HEK293 (cell line): Measurements from ENCODE around the gene CHCHD5.

Source experiments
- CTCF ChIA-PET: fragments of 350-600 bp; formaldehyde crosslinking; extraction: SDS; loops from one replicate; lab custom pipeline; 2021; ENCODE audit warnings: antibody characterized with exemption; lab: Yijun Ruan, JAX
- POLR2A ChIA-PET: fragments of 300-600 bp; formaldehyde crosslinking; extraction: SDS; loops from one replicate; lab custom pipeline; 2020; ENCODE audit warnings: antibody characterized with exemption, inconsistent platforms; lab: Yijun Ruan, JAX
- H3K27ac ChIP-seq: fragments of 200-500 bp; sonication (Bioruptor generic); 2 replicates; pipeline ENCODE4 v1.5.1; 2014; ENCODE audit warnings: low read depth, low read length, control low read depth, inconsistent platforms; ENCODE audit errors: extremely low read depth
- H3K36me3 ChIP-seq, 2 experiments: fragments of 200-500 bp in 1 of 2; sonication (Bioruptor generic) in 1 of 2; 1 replicate in 1 of 2; 2 replicates in 1 of 2; pipeline ENCODE4 v1.5.1; 2014 to 2017; ENCODE audit warnings: inconsistent platforms in 2 of 2, low read length in 2 of 2; ENCODE audit not compliant: control insufficient read depth in 2 of 2, insufficient read depth in 1 of 2
- H3K4me1 ChIP-seq: fragments of 200-500 bp; sonication (Bioruptor generic); 2 replicates; pipeline ENCODE4 v1.5.1; 2014; ENCODE audit warnings: mild to moderate bottlenecking, low read length, inconsistent platforms; ENCODE audit not compliant: control insufficient read depth, insufficient read depth
- H3K4me3 ChIP-seq: 2 replicates; pipeline ENCODE4 v1.5.1; 2011; ENCODE audit warnings: low read depth, mild to moderate bottlenecking, control low read depth, low read length, moderate library complexity
- H3K9me3 ChIP-seq: fragments of 200-500 bp; sonication (Bioruptor generic); 2 replicates; pipeline ENCODE4 v1.5.1; 2014; ENCODE audit warnings: low read depth, low read length, inconsistent platforms; ENCODE audit not compliant: control insufficient read depth, insufficient read depth
- EGR2 ChIP-seq: fragments of 450-650 bp; formaldehyde crosslinking; IDR thresholded peaks from 2 replicates; pipeline ENCODE4 v1.5.1; 2016; ENCODE audit warnings: low read depth, missing biosample characterization, missing genetic modification characterization
- MZF1 ChIP-seq: fragments of 450-650 bp; formaldehyde crosslinking; IDR thresholded peaks from 2 replicates; pipeline ENCODE4 v1.5.1; 2017; ENCODE audit warnings: missing biosample characterization, missing genetic modification characterization, borderline replicate concordance
- SALL2 ChIP-seq: fragments of 450-650 bp; formaldehyde crosslinking; IDR thresholded peaks from 2 replicates; pipeline ENCODE4 v1.5.0; 2017; ENCODE audit warnings: missing biosample characterization, mild to moderate bottlenecking, missing genetic modification characterization, borderline replicate concordance
- ZNF391 ChIP-seq: fragments of 450-650 bp; formaldehyde crosslinking; IDR thresholded peaks from 2 replicates; pipeline ENCODE4 v1.5.1; 2016; ENCODE audit warnings: low read depth, missing biosample characterization, missing genetic modification characterization, borderline replicate concordance
- ZNF394 ChIP-seq: fragments of 450-650 bp; formaldehyde crosslinking; IDR thresholded peaks from 2 replicates; pipeline ENCODE4 v1.5.1; 2016; ENCODE audit warnings: missing biosample characterization, missing genetic modification characterization, mild to moderate bottlenecking, moderate library complexity, borderline replicate concordance
- ZNF426 ChIP-seq: fragments of 450-650 bp; formaldehyde crosslinking; IDR thresholded peaks from 2 replicates; pipeline ENCODE4 v1.5.1; 2017; ENCODE audit warnings: missing biosample characterization, missing genetic modification characterization, mild to moderate bottlenecking, inconsistent platforms, moderate library complexity
- ZNF654 ChIP-seq: fragments of 450-650 bp; formaldehyde crosslinking; IDR thresholded peaks from 2 replicates; pipeline ENCODE4 v1.5.1; 2016; ENCODE audit warnings: low read depth, missing biosample characterization, missing genetic modification characterization
- ZNF670 ChIP-seq: fragments of 450-650 bp; formaldehyde crosslinking; IDR thresholded peaks from 2 replicates; pipeline ENCODE4 v1.5.1; 2016; ENCODE audit warnings: missing biosample characterization, missing genetic modification characterization, low read depth
- TF ChIP-seq, protein P1 (sequence below): fragments of 450-650 bp; formaldehyde crosslinking; IDR thresholded peaks from 2 replicates; pipeline ENCODE4 v1.5.1; 2016; ENCODE audit warnings: missing biosample characterization, missing genetic modification characterization
- TF ChIP-seq, protein P2 (sequence below): fragments of 450-650 bp; formaldehyde crosslinking; IDR thresholded peaks from 2 replicates; pipeline ENCODE4 v1.5.1; 2016; ENCODE audit warnings: missing biosample characterization, missing genetic modification characterization
- TF ChIP-seq, protein P3 (sequence below): fragments of 450-650 bp; formaldehyde crosslinking; IDR thresholded peaks from 2 replicates; pipeline ENCODE4 v1.5.1; 2017; ENCODE audit warnings: missing biosample characterization, missing genetic modification characterization
- TF ChIP-seq, protein P4 (sequence below): fragments of 450-650 bp; formaldehyde crosslinking; IDR thresholded peaks from 2 replicates; pipeline ENCODE4 v1.5.1; 2016; ENCODE audit warnings: missing biosample characterization, missing genetic modification characterization
- TF ChIP-seq, protein P5 (sequence below): fragments of 450-650 bp; formaldehyde crosslinking; IDR thresholded peaks from 2 replicates; pipeline ENCODE4 v1.5.1; 2017; ENCODE audit warnings: missing biosample characterization, missing genetic modification characterization
- TF ChIP-seq, protein P6 (sequence below): fragments of 450-650 bp; IDR thresholded peaks from 2 replicates; pipeline ENCODE4 v1.5.1; 2018; ENCODE audit warnings: missing biosample characterization, missing genetic modification characterization
- TF ChIP-seq, protein P7 (sequence below): fragments of 450-650 bp; formaldehyde crosslinking; IDR thresholded peaks from 2 replicates; pipeline ENCODE4 v1.5.1; 2016; ENCODE audit warnings: missing biosample characterization, missing genetic modification characterization
- TF ChIP-seq, protein P8 (sequence below): fragments of 450-650 bp; formaldehyde crosslinking; IDR thresholded peaks from 2 replicates; pipeline ENCODE4 v1.5.1; 2016; ENCODE audit warnings: missing biosample characterization, missing genetic modification characterization

Gene CHCHD5

DNA sequence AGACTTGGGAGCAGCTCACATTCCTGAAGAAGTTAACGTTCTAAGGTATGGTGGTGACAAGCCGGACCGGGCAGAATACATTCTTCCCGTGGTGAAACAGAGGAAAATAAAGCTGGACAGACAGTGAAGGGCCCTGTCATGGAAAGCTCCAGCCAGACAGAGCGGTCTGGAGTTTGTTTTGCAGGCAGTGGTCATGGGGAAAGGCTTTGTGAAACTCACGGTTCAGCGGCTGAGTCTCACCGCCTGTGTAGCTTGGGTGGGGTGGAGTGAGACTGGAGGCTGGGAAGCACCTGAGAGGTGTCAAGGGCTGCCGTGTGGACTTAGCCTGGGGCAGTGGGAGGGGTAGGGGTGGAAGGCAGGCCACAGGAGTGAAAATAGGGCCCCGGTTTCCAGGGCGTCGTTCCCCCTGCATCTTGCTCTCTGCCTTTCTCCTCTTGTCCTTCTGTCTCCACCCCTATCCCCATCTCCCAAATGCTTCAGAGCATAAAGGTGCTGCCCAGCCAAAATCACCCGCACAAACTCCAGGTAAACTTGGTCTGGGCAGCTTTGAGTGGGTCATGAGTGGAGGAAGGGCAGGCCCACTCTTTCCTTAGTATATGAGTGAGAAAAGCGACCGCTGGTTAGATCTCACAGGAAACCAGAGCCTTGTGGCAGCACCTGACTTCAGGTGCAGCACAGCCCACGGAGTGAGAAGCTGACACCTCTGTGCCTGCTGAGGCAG lies 49.9 kb downstream of the CHCHD5 start:
- Histone ChIP-seq H3K36me3 (no peaks in the 10 kb centered on the region), H3K4me3 (no peak overlapping the region), H3K27ac (no peak overlapping the region), H3K9me3 (no peaks in the 10 kb centered on the region), H3K4me1 (peaks cover 9% of the 10 kb centered on the region)
- CTCF ChIA-PET: interaction anchor here (0.7 to 13.3 kb wide), 4 partner anchors 8 to 91 kb away, joined by 3 to 204 read pairs (median 6); no protein-coding TSS in a partner anchor
- POLR2A ChIA-PET: interaction anchor here (5.6 kb wide), 1 partner anchor 12 kb away, joined by 36 read pairs; the partner anchor contains the start of gene SLC20A1
- TF ChIP-seq, protein P1, sequence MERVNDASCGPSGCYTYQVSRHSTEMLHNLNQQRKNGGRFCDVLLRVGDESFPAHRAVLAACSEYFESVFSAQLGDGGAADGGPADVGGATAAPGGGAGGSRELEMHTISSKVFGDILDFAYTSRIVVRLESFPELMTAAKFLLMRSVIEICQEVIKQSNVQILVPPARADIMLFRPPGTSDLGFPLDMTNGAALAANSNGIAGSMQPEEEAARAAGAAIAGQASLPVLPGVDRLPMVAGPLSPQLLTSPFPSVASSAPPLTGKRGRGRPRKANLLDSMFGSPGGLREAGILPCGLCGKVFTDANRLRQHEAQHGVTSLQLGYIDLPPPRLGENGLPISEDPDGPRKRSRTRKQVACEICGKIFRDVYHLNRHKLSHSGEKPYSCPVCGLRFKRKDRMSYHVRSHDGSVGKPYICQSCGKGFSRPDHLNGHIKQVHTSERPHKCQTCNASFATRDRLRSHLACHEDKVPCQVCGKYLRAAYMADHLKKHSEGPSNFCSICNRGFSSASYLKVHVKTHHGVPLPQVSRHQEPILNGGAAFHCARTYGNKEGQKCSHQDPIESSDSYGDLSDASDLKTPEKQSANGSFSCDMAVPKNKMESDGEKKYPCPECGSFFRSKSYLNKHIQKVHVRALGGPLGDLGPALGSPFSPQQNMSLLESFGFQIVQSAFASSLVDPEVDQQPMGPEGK (tag by site-specific recombination): no peak
- TF ChIP-seq, protein P2, sequence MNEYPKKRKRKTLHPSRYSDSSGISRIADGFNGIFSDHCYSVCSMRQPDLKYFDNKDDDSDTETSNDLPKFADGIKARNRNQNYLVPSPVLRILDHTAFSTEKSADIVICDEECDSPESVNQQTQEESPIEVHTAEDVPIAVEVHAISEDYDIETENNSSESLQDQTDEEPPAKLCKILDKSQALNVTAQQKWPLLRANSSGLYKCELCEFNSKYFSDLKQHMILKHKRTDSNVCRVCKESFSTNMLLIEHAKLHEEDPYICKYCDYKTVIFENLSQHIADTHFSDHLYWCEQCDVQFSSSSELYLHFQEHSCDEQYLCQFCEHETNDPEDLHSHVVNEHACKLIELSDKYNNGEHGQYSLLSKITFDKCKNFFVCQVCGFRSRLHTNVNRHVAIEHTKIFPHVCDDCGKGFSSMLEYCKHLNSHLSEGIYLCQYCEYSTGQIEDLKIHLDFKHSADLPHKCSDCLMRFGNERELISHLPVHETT (tag by site-specific recombination): no peak
- TF ChIP-seq ZNF654 (tag by site-specific recombination) (no peak), ZNF670 (no peak), SALL2 (tag by site-specific recombination) (no peak), ZNF394 (tag by site-specific recombination) (no peak), MZF1 (tag by site-specific recombination) (no peak), ZNF391 (tag by site-specific recombination) (no peak), EGR2 (tag by site-specific recombination) (no peak), ZNF426 (tag by site-specific recombination) (no peak)
- TF ChIP-seq, protein P3, sequence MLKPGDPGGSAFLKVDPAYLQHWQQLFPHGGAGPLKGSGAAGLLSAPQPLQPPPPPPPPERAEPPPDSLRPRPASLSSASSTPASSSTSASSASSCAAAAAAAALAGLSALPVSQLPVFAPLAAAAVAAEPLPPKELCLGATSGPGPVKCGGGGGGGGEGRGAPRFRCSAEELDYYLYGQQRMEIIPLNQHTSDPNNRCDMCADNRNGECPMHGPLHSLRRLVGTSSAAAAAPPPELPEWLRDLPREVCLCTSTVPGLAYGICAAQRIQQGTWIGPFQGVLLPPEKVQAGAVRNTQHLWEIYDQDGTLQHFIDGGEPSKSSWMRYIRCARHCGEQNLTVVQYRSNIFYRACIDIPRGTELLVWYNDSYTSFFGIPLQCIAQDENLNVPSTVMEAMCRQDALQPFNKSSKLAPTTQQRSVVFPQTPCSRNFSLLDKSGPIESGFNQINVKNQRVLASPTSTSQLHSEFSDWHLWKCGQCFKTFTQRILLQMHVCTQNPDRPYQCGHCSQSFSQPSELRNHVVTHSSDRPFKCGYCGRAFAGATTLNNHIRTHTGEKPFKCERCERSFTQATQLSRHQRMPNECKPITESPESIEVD (tag by site-specific recombination): no peak
- TF ChIP-seq, protein P4, sequence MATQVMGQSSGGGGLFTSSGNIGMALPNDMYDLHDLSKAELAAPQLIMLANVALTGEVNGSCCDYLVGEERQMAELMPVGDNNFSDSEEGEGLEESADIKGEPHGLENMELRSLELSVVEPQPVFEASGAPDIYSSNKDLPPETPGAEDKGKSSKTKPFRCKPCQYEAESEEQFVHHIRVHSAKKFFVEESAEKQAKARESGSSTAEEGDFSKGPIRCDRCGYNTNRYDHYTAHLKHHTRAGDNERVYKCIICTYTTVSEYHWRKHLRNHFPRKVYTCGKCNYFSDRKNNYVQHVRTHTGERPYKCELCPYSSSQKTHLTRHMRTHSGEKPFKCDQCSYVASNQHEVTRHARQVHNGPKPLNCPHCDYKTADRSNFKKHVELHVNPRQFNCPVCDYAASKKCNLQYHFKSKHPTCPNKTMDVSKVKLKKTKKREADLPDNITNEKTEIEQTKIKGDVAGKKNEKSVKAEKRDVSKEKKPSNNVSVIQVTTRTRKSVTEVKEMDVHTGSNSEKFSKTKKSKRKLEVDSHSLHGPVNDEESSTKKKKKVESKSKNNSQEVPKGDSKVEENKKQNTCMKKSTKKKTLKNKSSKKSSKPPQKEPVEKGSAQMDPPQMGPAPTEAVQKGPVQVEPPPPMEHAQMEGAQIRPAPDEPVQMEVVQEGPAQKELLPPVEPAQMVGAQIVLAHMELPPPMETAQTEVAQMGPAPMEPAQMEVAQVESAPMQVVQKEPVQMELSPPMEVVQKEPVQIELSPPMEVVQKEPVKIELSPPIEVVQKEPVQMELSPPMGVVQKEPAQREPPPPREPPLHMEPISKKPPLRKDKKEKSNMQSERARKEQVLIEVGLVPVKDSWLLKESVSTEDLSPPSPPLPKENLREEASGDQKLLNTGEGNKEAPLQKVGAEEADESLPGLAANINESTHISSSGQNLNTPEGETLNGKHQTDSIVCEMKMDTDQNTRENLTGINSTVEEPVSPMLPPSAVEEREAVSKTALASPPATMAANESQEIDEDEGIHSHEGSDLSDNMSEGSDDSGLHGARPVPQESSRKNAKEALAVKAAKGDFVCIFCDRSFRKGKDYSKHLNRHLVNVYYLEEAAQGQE: no peak
- TF ChIP-seq, protein P5, sequence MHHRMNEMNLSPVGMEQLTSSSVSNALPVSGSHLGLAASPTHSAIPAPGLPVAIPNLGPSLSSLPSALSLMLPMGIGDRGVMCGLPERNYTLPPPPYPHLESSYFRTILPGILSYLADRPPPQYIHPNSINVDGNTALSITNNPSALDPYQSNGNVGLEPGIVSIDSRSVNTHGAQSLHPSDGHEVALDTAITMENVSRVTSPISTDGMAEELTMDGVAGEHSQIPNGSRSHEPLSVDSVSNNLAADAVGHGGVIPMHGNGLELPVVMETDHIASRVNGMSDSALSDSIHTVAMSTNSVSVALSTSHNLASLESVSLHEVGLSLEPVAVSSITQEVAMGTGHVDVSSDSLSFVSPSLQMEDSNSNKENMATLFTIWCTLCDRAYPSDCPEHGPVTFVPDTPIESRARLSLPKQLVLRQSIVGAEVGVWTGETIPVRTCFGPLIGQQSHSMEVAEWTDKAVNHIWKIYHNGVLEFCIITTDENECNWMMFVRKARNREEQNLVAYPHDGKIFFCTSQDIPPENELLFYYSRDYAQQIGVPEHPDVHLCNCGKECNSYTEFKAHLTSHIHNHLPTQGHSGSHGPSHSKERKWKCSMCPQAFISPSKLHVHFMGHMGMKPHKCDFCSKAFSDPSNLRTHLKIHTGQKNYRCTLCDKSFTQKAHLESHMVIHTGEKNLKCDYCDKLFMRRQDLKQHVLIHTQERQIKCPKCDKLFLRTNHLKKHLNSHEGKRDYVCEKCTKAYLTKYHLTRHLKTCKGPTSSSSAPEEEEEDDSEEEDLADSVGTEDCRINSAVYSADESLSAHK (tag by site-specific recombination): no peak
- TF ChIP-seq, protein P6, sequence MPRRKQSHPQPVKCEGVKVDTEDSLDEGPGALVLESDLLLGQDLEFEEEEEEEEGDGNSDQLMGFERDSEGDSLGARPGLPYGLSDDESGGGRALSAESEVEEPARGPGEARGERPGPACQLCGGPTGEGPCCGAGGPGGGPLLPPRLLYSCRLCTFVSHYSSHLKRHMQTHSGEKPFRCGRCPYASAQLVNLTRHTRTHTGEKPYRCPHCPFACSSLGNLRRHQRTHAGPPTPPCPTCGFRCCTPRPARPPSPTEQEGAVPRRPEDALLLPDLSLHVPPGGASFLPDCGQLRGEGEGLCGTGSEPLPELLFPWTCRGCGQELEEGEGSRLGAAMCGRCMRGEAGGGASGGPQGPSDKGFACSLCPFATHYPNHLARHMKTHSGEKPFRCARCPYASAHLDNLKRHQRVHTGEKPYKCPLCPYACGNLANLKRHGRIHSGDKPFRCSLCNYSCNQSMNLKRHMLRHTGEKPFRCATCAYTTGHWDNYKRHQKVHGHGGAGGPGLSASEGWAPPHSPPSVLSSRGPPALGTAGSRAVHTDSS (tag by site-specific recombination): no peak
- TF ChIP-seq, protein P7, sequence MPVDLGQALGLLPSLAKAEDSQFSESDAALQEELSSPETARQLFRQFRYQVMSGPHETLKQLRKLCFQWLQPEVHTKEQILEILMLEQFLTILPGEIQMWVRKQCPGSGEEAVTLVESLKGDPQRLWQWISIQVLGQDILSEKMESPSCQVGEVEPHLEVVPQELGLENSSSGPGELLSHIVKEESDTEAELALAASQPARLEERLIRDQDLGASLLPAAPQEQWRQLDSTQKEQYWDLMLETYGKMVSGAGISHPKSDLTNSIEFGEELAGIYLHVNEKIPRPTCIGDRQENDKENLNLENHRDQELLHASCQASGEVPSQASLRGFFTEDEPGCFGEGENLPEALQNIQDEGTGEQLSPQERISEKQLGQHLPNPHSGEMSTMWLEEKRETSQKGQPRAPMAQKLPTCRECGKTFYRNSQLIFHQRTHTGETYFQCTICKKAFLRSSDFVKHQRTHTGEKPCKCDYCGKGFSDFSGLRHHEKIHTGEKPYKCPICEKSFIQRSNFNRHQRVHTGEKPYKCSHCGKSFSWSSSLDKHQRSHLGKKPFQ (tag by site-specific recombination): no peak
- TF ChIP-seq, protein P8, sequence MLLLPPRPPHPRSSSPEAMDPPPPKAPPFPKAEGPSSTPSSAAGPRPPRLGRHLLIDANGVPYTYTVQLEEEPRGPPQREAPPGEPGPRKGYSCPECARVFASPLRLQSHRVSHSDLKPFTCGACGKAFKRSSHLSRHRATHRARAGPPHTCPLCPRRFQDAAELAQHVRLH (tag by site-specific recombination): no peak
